Liver (tissue), 9 donors: Measurements from ENCODE around the gene HOATZ. TPM values are rescaled to one million over a fixed set of nuclear protein-coding genes. Genes with fewer than 3 reads are reported as not detected.

Source experiments
- DNase-seq: peaks from one replicate; pipeline ENCODE4 v3.0.0-alpha.2; 2017; ENCODE audit warnings: low spot score
- H3K27ac ChIP-seq, 2 donors: one replicate each; pipeline ENCODE4 v1.7.0; 2013; ENCODE audit warnings: inconsistent platforms in 2 of 2, low read length in 2 of 2, control low read depth in 1 of 2, low read depth in 1 of 2, mild to moderate bottlenecking in 1 of 2
- H3K27me3 ChIP-seq, 4 donors: one replicate each; pipeline versions ENCODE4 v1.6.1 to v1.7.0; 2013; ENCODE audit warnings: low read length in 3 of 4, inconsistent platforms in 1 of 4, mild to moderate bottlenecking in 1 of 4, moderate library complexity in 1 of 4; ENCODE audit not compliant: control insufficient read depth in 4 of 4, insufficient read depth in 4 of 4
- H3K36me3 ChIP-seq, 4 donors: one replicate each; pipeline versions ENCODE4 v1.6.1 to v1.7.0; 2013; ENCODE audit warnings: low read length in 3 of 4, mild to moderate bottlenecking in 3 of 4, low read depth in 1 of 4, moderate library complexity in 1 of 4; ENCODE audit not compliant: control insufficient read depth in 4 of 4, insufficient read depth in 3 of 4
- H3K4me1 ChIP-seq, 4 donors: one replicate each; pipeline versions ENCODE4 v1.6.1 to v1.7.0; 2013; ENCODE audit warnings: low read length in 3 of 4, mild to moderate bottlenecking in 3 of 4, moderate library complexity in 1 of 4; ENCODE audit not compliant: control insufficient read depth in 4 of 4, insufficient read depth in 4 of 4
- H3K4me3 ChIP-seq, 3 donors: one replicate each; pipeline versions ENCODE4 v1.6.1 to v1.7.0; 2013; ENCODE audit warnings: low read length in 3 of 3, control low read depth in 1 of 3, low read depth in 1 of 3, mild to moderate bottlenecking in 1 of 3
- H3K9ac ChIP-seq, 2 donors: one replicate each; pipeline ENCODE4 v1.7.0; 2013; ENCODE audit warnings: low read length in 2 of 2, mild to moderate bottlenecking in 2 of 2, moderate library complexity in 2 of 2, control low read depth in 1 of 2, low read depth in 1 of 2
- H3K9me3 ChIP-seq, 4 donors: one replicate each; pipeline versions ENCODE4 v1.6.1 to v1.7.0; 2013; ENCODE audit warnings: low read length in 3 of 4; ENCODE audit not compliant: control insufficient read depth in 4 of 4
- EGR1 ChIP-seq, 2 donors: IDR thresholded peaks; 2 replicates each; pipeline ENCODE4 v1.6.1; 2016 to 2018; ENCODE audit warnings: antibody characterized with exemption in 2 of 2, low read depth in 2 of 2
- FOXA1 ChIP-seq: IDR thresholded peaks from 2 replicates; pipeline ENCODE4 v1.6.1; 2016; ENCODE audit warnings: antibody characterized with exemption
- FOXA2 ChIP-seq: IDR thresholded peaks from 2 replicates; pipeline ENCODE4 v1.6.1; 2016; ENCODE audit warnings: antibody characterized with exemption
- GABPA ChIP-seq, 2 donors: IDR thresholded peaks in 1 of 2; conservative IDR thresholded peaks in 1 of 2; 2 replicates each; pipeline ENCODE4 v1.6.1; 2016; ENCODE audit warnings: antibody characterized with exemption in 2 of 2, mild to moderate bottlenecking in 1 of 2, moderate library complexity in 1 of 2
- HNF4A ChIP-seq, 2 donors: conservative IDR thresholded peaks; 2 replicates each; pipeline ENCODE4 v1.6.1; 2016; ENCODE audit warnings: antibody characterized with exemption in 2 of 2, mild to moderate bottlenecking in 2 of 2
- HNF4G ChIP-seq: IDR thresholded peaks from 2 replicates; pipeline ENCODE4 v1.6.1; 2016; ENCODE audit warnings: antibody characterized with exemption
- JUND ChIP-seq, 2 donors: IDR thresholded peaks; 2 replicates each; pipeline ENCODE4 v1.6.1; 2016; ENCODE audit warnings: antibody characterized with exemption in 2 of 2
- NR2F2 ChIP-seq: IDR thresholded peaks from 2 replicates; pipeline ENCODE4 v1.6.1; 2016; ENCODE audit warnings: antibody characterized with exemption
- RAD21 ChIP-seq, 2 donors: IDR thresholded peaks; 2 replicates each; pipeline ENCODE4 v1.6.1; 2016; ENCODE audit warnings: antibody characterized with exemption in 2 of 2, mild to moderate bottlenecking in 2 of 2
- RXRA ChIP-seq, 2 donors: IDR thresholded peaks; 2 replicates each; pipeline ENCODE4 v1.6.1; 2017 to 2018; ENCODE audit warnings: antibody characterized with exemption in 2 of 2, mild to moderate bottlenecking in 1 of 2
- SP1 ChIP-seq: IDR thresholded peaks from 2 replicates; pipeline ENCODE4 v1.6.1; 2018; ENCODE audit warnings: antibody characterized with exemption, mild to moderate bottlenecking
- TAF1 ChIP-seq: conservative IDR thresholded peaks from 2 replicates; pipeline ENCODE4 v1.6.1; 2016; ENCODE audit warnings: antibody characterized with exemption, mild to moderate bottlenecking
- YY1 ChIP-seq: IDR thresholded peaks from 2 replicates; pipeline ENCODE4 v1.6.1; 2016; ENCODE audit warnings: antibody characterized with exemption, mild to moderate bottlenecking
- WGBS: extraction: QIAGEN DNeasy Blood & Tissue Kit; methylation state at CpG from one replicate; pipeline ENCODE4 v1.1.7; 2013; 5-methylcytosine and 5-hydroxymethylcytosine counted together
- polyA plus RNA-seq, 2 donors: library from polyadenylated mRNA; stranded (reverse) in 1 of 2; unstranded in 1 of 2; fragments of 200-250 nt in 1 of 2; fragments of >200 nt in 1 of 2; fragmentation: Nextera tagmentation in 1 of 2; extraction: Ambion mirVana in 1 of 2; gene quantifications; one replicate each; pipeline versions ENCODE4 v1.2.1 to v1.2.3, GENCODE V29; 2013 to 2015
- total RNA-seq, 2 donors: library from RNA; depleted of rRNA; stranded (reverse); fragments of >200 nt; gene quantifications; one replicate each; pipeline ENCODE4 v1.2.3, GENCODE V29; 2014
- TF ChIP-seq, protein P1 (sequence below): IDR thresholded peaks from 2 replicates; pipeline ENCODE4 v1.6.1; 2016; ENCODE audit warnings: antibody characterized with exemption
- TF ChIP-seq, protein P2 (sequence below): IDR thresholded peaks from 2 replicates; pipeline ENCODE4 v1.6.1; 2016; ENCODE audit warnings: antibody characterized with exemption
- TF ChIP-seq, protein P3 (sequence below): IDR thresholded peaks from 2 replicates; pipeline ENCODE4 v1.6.1; 2016; ENCODE audit warnings: antibody characterized with exemption
- TF ChIP-seq, protein P4 (sequence below): fragments of 150-350 bp; IDR thresholded peaks from 2 replicates; pipeline ENCODE4 v1.5.1; 2017; ENCODE audit warnings: improper control_type of control experiment, low read depth, low read length; ENCODE audit not compliant: missing input control
- TF ChIP-seq, protein P5 (sequence below): IDR thresholded peaks from 2 replicates; pipeline ENCODE4 v1.6.1; 2016; ENCODE audit warnings: antibody characterized with exemption, mild to moderate bottlenecking
- donor health status: healthy.
- donor health status: healthy.
- donor health status: healthy.
- donor health status: healthy.
- donor health status: healthy.

HOATZ gene
- total and polyA plus RNA-seq, 4 donors = not detected

DNA sequence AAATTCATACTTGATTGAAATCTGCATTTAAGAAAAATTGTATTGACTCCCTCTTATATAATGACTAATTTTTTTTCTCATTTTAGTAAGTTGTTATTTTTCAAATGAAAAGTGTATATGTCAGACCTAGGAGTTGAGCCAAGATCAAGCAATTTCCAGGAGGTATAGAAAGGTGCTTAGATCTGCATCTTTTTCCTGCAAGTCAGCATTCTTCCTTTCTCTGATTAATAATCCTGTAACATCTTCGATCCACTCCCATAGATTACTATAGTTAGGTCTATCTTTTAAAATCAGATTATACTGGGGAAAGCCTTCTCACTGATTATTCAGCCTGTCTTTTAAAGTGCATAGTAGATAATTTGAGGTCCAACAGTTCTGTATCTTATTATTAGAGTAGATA is 12.7 kb downstream of the HOATZ start:
- no peak for DNase-seq
- WGBS = 95% methylated on average over 1 of the region's 1 CpG
- no peaks in the 10 kb centered on the region for H3K36me3 ChIP-seq
- TF ChIP-seq FOXA2 (no peak), SP1 (no peak), NR2F2 (no peak)
- TF ChIP-seq, protein P1, sequence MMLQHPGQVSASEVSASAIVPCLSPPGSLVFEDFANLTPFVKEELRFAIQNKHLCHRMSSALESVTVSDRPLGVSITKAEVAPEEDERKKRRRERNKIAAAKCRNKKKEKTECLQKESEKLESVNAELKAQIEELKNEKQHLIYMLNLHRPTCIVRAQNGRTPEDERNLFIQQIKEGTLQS = no peak
- no peak overlapping the region for H3K9ac ChIP-seq
- H3K9me3 ChIP-seq = no peaks in the 10 kb centered on the region
- no peak overlapping the region for H3K4me3 ChIP-seq
- H3K4me1 ChIP-seq = no peaks in the 10 kb centered on the region
- no peaks in the 10 kb centered on the region for H3K27me3 ChIP-seq
- no peak overlapping the region for H3K27ac ChIP-seq

DNA sequence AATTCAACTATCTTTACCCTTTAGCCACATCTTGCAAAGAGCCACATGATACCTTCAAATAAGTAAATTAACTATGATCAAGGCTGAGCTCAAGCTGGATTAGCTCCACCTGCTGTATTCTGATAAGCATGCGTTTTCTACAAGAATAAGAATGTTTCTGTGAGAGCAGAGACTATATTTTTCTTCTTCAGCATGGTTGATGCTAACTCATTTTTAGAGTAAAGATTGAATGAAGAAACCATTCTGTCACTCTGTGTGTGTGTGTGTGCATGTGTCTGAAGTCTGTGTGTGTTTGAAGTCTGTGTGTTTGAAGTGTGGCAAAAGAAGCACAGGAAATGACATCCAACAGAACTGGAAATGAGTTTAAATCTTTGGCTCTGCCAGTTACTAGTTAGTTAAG is 14.0 kb downstream of the HOATZ start:
- H3K27me3 ChIP-seq = no peaks in the 10 kb centered on the region
- WGBS = 70% methylated on average over 1 of the region's 1 CpG

More for the DNA sequence above, 14.0 kb downstream of the HOATZ start:
- Histone ChIP-seq H3K4me1 (no peaks in the 10 kb centered on the region), H3K9ac (no peak overlapping the region), H3K9me3 (no peaks in the 10 kb centered on the region), H3K27ac (no peak overlapping the region), H3K4me3 (no peak overlapping the region), H3K36me3 (no peaks in the 10 kb centered on the region)
- no peak for DNase-seq
- TF ChIP-seq FOXA2 = no peak
- TF ChIP-seq HNF4A (conservative IDR thresholded peaks at IDR 0.05) = no peak
- TF ChIP-seq, protein P1 = no peak
- TF ChIP-seq EGR1 (IDR thresholded peaks at IDR 0.05; ENCODE audit: low read depth in 2 of 2) = no peak
- no peak for TF ChIP-seq NR2F2
- no peak for TF ChIP-seq SP1
- TF ChIP-seq HNF4G = no peak
- no peak for TF ChIP-seq GABPA (IDR thresholded peaks at IDR 0.05 in 1 of 2, conservative IDR thresholded peaks at IDR 0.05 in 1 of 2)
- TF ChIP-seq RXRA (IDR thresholded peaks at IDR 0.05) = no peak
- TF ChIP-seq RAD21 (IDR thresholded peaks at IDR 0.05) = no peak
- TF ChIP-seq FOXA1 = no peak
- TF ChIP-seq, protein P2, sequence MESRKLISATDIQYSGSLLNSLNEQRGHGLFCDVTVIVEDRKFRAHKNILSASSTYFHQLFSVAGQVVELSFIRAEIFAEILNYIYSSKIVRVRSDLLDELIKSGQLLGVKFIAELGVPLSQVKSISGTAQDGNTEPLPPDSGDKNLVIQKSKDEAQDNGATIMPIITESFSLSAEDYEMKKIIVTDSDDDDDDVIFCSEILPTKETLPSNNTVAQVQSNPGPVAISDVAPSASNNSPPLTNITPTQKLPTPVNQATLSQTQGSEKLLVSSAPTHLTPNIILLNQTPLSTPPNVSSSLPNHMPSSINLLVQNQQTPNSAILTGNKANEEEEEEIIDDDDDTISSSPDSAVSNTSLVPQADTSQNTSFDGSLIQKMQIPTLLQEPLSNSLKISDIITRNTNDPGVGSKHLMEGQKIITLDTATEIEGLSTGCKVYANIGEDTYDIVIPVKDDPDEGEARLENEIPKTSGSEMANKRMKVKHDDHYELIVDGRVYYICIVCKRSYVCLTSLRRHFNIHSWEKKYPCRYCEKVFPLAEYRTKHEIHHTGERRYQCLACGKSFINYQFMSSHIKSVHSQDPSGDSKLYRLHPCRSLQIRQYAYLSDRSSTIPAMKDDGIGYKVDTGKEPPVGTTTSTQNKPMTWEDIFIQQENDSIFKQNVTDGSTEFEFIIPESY = no peak
- TF ChIP-seq, protein P3, sequence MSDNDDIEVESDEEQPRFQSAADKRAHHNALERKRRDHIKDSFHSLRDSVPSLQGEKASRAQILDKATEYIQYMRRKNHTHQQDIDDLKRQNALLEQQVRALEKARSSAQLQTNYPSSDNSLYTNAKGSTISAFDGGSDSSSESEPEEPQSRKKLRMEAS = no peak
- TF ChIP-seq TAF1 = no peak
- TF ChIP-seq, protein P4, sequence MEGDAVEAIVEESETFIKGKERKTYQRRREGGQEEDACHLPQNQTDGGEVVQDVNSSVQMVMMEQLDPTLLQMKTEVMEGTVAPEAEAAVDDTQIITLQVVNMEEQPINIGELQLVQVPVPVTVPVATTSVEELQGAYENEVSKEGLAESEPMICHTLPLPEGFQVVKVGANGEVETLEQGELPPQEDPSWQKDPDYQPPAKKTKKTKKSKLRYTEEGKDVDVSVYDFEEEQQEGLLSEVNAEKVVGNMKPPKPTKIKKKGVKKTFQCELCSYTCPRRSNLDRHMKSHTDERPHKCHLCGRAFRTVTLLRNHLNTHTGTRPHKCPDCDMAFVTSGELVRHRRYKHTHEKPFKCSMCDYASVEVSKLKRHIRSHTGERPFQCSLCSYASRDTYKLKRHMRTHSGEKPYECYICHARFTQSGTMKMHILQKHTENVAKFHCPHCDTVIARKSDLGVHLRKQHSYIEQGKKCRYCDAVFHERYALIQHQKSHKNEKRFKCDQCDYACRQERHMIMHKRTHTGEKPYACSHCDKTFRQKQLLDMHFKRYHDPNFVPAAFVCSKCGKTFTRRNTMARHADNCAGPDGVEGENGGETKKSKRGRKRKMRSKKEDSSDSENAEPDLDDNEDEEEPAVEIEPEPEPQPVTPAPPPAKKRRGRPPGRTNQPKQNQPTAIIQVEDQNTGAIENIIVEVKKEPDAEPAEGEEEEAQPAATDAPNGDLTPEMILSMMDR = no peak
- TF ChIP-seq YY1 = no peak
- TF ChIP-seq, protein P5, sequence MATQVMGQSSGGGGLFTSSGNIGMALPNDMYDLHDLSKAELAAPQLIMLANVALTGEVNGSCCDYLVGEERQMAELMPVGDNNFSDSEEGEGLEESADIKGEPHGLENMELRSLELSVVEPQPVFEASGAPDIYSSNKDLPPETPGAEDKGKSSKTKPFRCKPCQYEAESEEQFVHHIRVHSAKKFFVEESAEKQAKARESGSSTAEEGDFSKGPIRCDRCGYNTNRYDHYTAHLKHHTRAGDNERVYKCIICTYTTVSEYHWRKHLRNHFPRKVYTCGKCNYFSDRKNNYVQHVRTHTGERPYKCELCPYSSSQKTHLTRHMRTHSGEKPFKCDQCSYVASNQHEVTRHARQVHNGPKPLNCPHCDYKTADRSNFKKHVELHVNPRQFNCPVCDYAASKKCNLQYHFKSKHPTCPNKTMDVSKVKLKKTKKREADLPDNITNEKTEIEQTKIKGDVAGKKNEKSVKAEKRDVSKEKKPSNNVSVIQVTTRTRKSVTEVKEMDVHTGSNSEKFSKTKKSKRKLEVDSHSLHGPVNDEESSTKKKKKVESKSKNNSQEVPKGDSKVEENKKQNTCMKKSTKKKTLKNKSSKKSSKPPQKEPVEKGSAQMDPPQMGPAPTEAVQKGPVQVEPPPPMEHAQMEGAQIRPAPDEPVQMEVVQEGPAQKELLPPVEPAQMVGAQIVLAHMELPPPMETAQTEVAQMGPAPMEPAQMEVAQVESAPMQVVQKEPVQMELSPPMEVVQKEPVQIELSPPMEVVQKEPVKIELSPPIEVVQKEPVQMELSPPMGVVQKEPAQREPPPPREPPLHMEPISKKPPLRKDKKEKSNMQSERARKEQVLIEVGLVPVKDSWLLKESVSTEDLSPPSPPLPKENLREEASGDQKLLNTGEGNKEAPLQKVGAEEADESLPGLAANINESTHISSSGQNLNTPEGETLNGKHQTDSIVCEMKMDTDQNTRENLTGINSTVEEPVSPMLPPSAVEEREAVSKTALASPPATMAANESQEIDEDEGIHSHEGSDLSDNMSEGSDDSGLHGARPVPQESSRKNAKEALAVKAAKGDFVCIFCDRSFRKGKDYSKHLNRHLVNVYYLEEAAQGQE = no peak
- no peak for TF ChIP-seq JUND (IDR thresholded peaks at IDR 0.05)
